Measurements from ENCODE around the gene OR10A6. TPM values are rescaled to one million over a fixed set of nuclear protein-coding genes. Genes with fewer than 3 reads are reported as not detected.

OR10A6 gene
- total RNA-seq, 2 donors from 2014 or later, result not detected

DNA sequence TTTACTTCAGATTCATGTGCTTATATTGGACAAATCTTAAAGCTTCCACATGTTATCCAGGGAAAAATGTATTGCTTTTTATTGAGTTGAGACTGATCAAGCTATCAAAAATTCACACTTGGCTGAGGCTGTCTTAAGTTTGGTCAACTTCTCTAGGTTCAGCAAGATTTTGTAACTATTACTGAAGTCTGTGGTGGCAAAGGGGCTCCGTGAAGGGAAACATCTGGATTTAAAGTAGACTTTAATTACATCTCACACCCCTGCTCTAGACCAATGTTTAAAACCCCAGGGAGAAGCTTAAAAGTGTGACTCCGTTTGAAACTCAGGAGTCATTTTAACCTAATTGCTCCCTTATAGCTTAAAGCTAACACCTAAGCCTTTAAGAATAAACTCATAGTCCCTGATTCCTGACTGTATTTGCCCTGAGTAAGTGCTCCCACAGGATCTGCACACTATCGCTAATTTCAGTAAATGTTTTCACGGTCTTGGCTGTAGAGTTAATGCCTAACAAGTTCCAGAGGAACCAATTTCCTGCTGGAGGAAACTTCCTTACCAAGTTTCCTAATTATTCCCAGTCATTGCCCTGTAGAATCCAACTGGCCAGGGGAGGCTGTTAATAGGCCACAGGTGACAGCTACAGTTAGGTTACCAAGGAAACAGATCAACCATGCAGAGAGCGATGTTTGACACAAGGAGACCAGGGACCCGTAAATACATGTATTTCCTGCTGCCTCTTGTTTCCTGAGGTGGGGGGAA, 40.5 kb downstream of the OR10A6 start:
- intact Hi-C loops (cut with DNase I, micrococcal nuclease), result no loop called here
- no peak for DNase-seq
- ATAC-seq, result no peak

DNA sequence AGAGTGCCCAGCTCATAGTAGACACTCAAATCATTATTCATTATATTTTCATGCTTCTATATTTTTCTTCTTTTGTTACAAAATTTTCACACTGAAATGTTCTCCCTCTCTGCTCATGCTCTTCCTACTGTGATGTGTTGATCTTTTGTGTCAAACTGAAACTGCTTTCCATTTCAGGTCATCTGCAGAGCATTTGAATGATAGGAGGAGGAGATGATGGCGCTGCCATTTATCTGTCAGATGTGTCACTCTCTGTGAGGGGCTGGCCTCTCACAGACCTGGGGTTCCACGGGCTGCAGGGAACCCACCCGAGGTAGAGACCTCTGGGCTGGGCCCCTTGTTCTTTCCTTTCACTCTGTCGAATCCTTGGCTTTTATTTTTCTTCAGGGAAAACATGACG, 41.1 kb downstream of the OR10A6 start:
- no peak for ATAC-seq
- intact Hi-C loops (cut with DNase I, micrococcal nuclease), result no loop called here
- no peak for DNase-seq

DNA sequence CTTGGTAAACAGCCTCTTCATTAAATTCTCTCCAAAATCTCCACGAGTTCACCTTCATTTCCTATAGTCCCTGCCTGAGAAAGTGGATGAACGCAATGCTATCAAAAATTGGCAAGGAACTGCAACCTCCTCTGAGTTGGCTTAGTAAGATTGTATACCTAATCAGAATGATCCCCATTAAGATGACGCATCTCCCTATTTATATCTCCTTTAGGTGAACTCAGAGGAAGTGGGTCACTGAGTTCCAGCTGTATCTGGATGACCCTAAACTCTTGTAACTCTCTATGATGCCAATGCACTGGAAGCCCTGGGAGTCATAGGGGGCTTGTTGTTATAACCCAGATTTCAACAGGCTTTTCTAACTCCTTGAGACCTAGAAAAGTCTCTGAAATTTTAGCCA, 48.2 kb downstream of the OR10A6 start:
- intact Hi-C loops (cut with DNase I, micrococcal nuclease), result no loop called here
- DNase-seq, result no peak
- ATAC-seq, result no peak

Other genes with a start within 250 kb of the OR10A6 start
- not detected for gene OVCH2, start 224.8 kb downstream of the OR10A6 start, total RNA-seq
- gene OR5P2, start 134.3 kb downstream of the OR10A6 start, total RNA-seq, result not detected
- gene OR5P3, start 100.4 kb downstream of the OR10A6 start, total RNA-seq, result not detected
- gene OR10A3, start 10.4 kb upstream of the OR10A6 start, total RNA-seq, result not detected
- not detected for gene NLRP10, start 34.2 kb upstream of the OR10A6 start, total RNA-seq
- gene EIF3F, start 56.1 kb upstream of the OR10A6 start, total RNA-seq, result 100 to 1,000 TPM; 198 to 218 TPM
- 1 to 10 TPM in 1 of 2 donors, under 1 TPM in 1; 0.89 to 2.2 TPM for gene TUB, start 149.9 kb upstream of the OR10A6 start, total RNA-seq
- 1 to 10 TPM; 1.4 to 3.3 TPM for gene RIC3, start 237.8 kb upstream of the OR10A6 start, total RNA-seq